CD4-positive, alpha-beta T cell treated with Interferon alpha-2 for 1 hour (primary cell): ENCODE results near the gene ONECUT2.

Experiments used
- DNase-seq, 2 donors: peaks; one replicate each; pipeline ENCODE4 v3.0.0-alpha.2; 2020 to 2022

The ONECUT2 gene

GRCh38 chr18:57533006-57533867 is 98.1 kb downstream of the ONECUT2 start:
- no peak for DNase-seq

GRCh38 chr18:57533868-57534510 is 98.8 kb downstream of the ONECUT2 start:
- no peak for DNase-seq

- no peak for DNase-seq
These were observed 99.3 kb downstream of the ONECUT2 start for GRCh38 chr18:57534511-57534909.

GRCh38 chr18:57538614-57539013 is 103.4 kb downstream of the ONECUT2 start:
- DNase-seq: no peak

- no peak for DNase-seq
These were observed 104.5 kb downstream of the ONECUT2 start for GRCh38 chr18:57539702-57540101.
